Right atrium auricular region (tissue), 2 donors: ENCODE data around the gene UBASH3B. TPM values are rescaled to one million over a fixed set of nuclear protein-coding genes. Genes with fewer than 3 reads are reported as not detected.

Experiments used
- DNase-seq: peaks from one replicate; pipeline ENCODE4 v3.0.0-alpha.2; 2019; ENCODE audit warnings: low spot score
- H3K27ac ChIP-seq, 2 donors: fragments of 200-600 bp; sonication (generic); 1 replicate in 1 of 2; 2 replicates in 1 of 2; pipeline ENCODE4 v1.5.1; 2016 to 2019
- H3K27me3 ChIP-seq, 2 donors: fragments of 200-600 bp; sonication (generic); one replicate each; pipeline versions ENCODE4 v1.5.1 to v1.6.0; 2017 to 2019
- H3K36me3 ChIP-seq: fragments of 200-600 bp; sonication (generic); one replicate; pipeline ENCODE4 v1.5.1; 2016
- H3K4me1 ChIP-seq, 2 donors: fragments of 200-600 bp; sonication (generic); one replicate each; pipeline versions ENCODE4 v1.5.1 to v1.6.0; 2017 to 2019
- H3K4me3 ChIP-seq, 2 donors: fragments of 200-600 bp; sonication (generic); 1 replicate in 1 of 2; 2 replicates in 1 of 2; pipeline ENCODE4 v1.5.1; 2017 to 2019; ENCODE audit warnings: mild to moderate bottlenecking in 1 of 2, moderate library complexity in 1 of 2
- H3K9me3 ChIP-seq, 2 donors: fragments of 200-600 bp; sonication (generic); one replicate each; pipeline ENCODE4 v1.5.1; 2019
- total RNA-seq, 2 donors: library from RNA; depleted of rRNA; stranded (reverse); fragments of >200 nt; gene quantifications; one replicate each; pipeline ENCODE4 v1.1.0, GENCODE V29; 2016
- TF ChIP-seq, protein P1 (sequence below), 2 donors: fragments of 200-600 bp; sonication (generic); IDR thresholded peaks; one replicate each; pipeline ENCODE4 v1.5.1; 2019; ENCODE audit warnings: antibody characterized with exemption in 2 of 2

The UBASH3B gene
- total RNA-seq, 2 donors from 2014 or later, result 1.7 to 1.8 TPM

DNA sequence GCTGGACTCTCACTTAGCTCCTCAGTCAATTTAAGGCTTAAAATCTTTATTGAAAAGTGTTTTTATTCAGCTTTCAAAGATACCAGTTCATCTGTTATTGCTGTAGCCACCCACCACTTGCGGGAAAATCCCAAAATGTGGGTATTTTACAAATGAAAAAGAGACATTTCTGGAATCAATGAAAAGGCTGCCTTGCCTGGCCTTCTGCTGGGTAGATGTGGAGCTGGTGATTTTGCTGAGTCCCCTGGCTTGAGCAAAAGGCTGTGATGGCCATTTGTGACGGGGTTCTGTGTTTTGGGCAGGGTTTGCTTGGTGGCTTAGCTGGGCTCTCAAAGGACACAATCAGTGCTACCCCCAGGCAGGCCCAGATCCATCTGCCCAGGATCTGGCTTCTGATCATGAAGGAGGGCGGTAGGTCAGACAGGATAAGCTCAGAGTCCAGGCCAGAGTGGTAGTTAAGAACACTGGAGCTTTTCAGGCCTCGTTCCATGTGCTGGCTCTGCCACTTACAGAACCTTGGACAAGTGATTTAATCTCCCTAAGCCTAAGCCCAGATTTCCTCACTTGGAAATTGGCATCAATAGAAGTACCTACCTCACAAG, 36.1 kb downstream of the UBASH3B start:
- H3K9me3 ChIP-seq, result no peaks in the 10 kb centered on the region
- peak overlapping the region; percentile 8 to 43 for H3K27ac ChIP-seq
- H3K36me3 ChIP-seq, result no peaks in the 10 kb centered on the region
- TF ChIP-seq, protein P1, sequence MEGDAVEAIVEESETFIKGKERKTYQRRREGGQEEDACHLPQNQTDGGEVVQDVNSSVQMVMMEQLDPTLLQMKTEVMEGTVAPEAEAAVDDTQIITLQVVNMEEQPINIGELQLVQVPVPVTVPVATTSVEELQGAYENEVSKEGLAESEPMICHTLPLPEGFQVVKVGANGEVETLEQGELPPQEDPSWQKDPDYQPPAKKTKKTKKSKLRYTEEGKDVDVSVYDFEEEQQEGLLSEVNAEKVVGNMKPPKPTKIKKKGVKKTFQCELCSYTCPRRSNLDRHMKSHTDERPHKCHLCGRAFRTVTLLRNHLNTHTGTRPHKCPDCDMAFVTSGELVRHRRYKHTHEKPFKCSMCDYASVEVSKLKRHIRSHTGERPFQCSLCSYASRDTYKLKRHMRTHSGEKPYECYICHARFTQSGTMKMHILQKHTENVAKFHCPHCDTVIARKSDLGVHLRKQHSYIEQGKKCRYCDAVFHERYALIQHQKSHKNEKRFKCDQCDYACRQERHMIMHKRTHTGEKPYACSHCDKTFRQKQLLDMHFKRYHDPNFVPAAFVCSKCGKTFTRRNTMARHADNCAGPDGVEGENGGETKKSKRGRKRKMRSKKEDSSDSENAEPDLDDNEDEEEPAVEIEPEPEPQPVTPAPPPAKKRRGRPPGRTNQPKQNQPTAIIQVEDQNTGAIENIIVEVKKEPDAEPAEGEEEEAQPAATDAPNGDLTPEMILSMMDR (IDR thresholded peaks at IDR 0.05), result no peak
- DNase-seq, result no peak
- peaks cover 0 to 17% of the 10 kb centered on the region in 2 donors for H3K4me1 ChIP-seq
- no peaks in the 10 kb centered on the region for H3K27me3 ChIP-seq
- no peak overlapping the region for H3K4me3 ChIP-seq

DNA sequence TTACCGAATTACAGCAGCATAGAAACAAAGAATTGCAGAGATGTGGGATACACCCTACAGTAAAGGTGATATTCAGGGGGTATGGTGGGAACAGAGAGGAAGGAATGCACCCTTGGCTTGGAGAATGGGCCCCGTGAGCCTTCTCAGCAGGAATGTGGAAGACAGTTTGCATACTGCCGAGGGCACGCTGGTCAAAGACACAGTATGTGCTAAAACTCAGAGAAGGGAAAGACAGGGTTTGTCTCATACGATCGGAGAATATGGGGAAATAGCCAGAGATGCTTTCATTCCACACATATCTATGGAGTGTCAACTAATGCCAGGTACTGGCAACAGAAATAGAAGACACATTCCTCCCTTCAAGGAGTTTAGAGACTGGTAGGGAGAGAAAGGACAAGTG, 36.9 kb downstream of the UBASH3B start:
- no peaks in the 10 kb centered on the region for H3K27me3 ChIP-seq
- H3K27ac ChIP-seq, result no peak overlapping the region
- TF ChIP-seq, protein P1 (IDR thresholded peaks at IDR 0.05), result no peak
- no peak overlapping the region for H3K4me3 ChIP-seq
- no peaks in the 10 kb centered on the region for H3K9me3 ChIP-seq
- no peak for DNase-seq
- H3K4me1 ChIP-seq, result peaks cover 0 to 17% of the 10 kb centered on the region in 2 donors
- H3K36me3 ChIP-seq, result no peaks in the 10 kb centered on the region

DNA sequence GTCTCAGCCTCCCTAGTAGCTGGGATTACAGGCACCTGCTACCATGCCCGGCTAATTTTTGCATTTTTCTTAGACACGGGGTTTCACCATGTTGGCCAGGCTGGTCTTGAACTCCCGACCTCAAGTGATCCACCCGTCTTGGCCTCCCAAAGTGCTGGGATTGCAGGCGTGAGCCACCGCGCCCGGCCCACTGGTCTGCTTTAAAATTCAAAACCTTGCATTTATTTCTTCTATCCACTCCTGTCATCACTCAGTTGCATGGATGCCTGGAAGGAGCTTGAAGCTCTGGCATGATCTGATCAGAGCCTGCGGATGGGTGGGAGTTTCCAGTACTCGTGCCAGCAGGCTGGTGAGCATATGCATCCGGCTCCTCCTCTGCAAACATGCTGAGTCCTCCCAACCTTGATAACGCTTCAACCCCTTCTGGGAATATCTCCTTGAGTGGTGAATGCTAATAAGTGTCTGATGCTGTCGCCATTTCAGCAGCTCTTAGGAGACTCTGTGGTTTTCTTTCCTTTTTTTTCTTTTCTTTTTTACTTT, 39.6 kb downstream of the UBASH3B start:
- peaks cover 0 to 17% of the 10 kb centered on the region in 2 donors for H3K4me1 ChIP-seq
- TF ChIP-seq, protein P1 (IDR thresholded peaks at IDR 0.05), result no peak
- no peak overlapping the region for H3K4me3 ChIP-seq
- no peak overlapping the region for H3K27ac ChIP-seq
- no peak for DNase-seq
- H3K36me3 ChIP-seq, result no peaks in the 10 kb centered on the region
- H3K9me3 ChIP-seq, result no peaks in the 10 kb centered on the region
- H3K27me3 ChIP-seq, result no peaks in the 10 kb centered on the region

DNA sequence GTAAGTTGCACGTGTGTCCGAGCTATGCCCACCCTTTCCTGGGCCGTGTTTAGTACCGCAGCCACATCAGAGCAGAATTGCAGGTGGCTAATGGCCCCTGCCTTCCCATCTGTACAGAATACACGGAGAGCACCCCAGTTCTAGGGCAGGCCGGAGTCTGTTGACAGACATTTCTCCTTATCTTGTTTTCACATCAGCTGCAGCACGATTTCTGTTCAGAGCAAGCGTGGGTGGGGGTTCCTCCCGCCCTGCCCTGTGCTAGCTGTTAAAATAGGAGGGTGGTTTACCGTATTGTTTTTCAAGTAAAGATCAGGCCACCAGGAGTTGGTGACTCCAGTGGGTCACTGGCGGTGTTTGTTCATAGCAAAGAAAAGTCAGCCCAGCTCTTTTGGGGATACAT, 41.1 kb downstream of the UBASH3B start:
- Histone ChIP-seq H3K36me3 (no peaks in the 10 kb centered on the region), H3K27me3 (no peaks in the 10 kb centered on the region), H3K4me1 (peaks cover 0 to 3% of the 10 kb centered on the region in 2 donors), H3K9me3 (no peaks in the 10 kb centered on the region), H3K27ac (no peak overlapping the region), H3K4me3 (no peak overlapping the region)
- TF ChIP-seq, protein P1 (IDR thresholded peaks at IDR 0.05), result no peak
- no peak for DNase-seq

DNA sequence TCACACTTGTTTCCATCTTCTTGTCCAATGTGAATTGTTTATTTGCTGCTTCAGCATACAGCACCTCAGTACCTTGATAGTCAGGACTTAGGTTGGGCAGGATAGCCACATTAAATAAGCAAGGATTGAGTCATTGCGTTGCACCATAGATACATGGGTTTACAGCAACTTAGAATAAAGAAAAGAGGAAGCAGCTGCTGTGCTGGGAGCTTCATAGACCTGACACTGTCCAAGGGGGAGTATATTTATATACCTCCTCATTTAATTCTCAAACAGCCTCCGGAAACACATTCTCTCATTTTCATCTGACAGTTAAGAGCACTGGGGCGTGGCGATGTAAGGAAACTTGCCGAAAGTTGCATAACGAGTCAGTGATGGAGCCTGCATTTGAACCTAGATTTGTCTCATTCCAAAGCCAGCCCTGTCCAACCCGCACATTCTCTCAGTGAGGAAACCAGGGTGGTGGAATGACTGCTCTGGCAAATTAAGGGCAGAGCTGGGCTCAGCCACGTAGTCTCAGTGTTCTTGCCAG, 42.2 kb downstream of the UBASH3B start:
- no peak for DNase-seq
- Histone ChIP-seq H3K4me3 (no peak overlapping the region), H3K9me3 (no peaks in the 10 kb centered on the region), H3K36me3 (no peaks in the 10 kb centered on the region), H3K27me3 (no peaks in the 10 kb centered on the region), H3K27ac (no peak overlapping the region), H3K4me1 (no peaks in the 10 kb centered on the region)
- TF ChIP-seq, protein P1 (IDR thresholded peaks at IDR 0.05), result no peak
